T-helper 1 cell treated with Interleukin-12 subunit alpha and Interleukin-12 subunit beta and Interleukin-4 antibody, amounts not matched to agents 30 ng/mL and 1 ng/mL, for 36 hours (primary cell): ENCODE measurements around the gene FKBP8. TPM values are rescaled to one million over a fixed set of nuclear protein-coding genes. Genes with fewer than 3 reads are reported as not detected.

Source experiments
- intact Hi-C: fragments of 100-400 bp; cut with micrococcal nuclease; formaldehyde crosslinking; loops from one replicate; pipeline ENCODE4 v1.15.1; 2024
- total RNA-seq: library from RNA; stranded (reverse); gene quantifications from 2 replicates; pipeline ENCODE4 v1.2.3, GENCODE V29; 2022

Gene FKBP8
- total RNA-seq, 1 donor from 2014 or later = 192 TPM

DNA sequence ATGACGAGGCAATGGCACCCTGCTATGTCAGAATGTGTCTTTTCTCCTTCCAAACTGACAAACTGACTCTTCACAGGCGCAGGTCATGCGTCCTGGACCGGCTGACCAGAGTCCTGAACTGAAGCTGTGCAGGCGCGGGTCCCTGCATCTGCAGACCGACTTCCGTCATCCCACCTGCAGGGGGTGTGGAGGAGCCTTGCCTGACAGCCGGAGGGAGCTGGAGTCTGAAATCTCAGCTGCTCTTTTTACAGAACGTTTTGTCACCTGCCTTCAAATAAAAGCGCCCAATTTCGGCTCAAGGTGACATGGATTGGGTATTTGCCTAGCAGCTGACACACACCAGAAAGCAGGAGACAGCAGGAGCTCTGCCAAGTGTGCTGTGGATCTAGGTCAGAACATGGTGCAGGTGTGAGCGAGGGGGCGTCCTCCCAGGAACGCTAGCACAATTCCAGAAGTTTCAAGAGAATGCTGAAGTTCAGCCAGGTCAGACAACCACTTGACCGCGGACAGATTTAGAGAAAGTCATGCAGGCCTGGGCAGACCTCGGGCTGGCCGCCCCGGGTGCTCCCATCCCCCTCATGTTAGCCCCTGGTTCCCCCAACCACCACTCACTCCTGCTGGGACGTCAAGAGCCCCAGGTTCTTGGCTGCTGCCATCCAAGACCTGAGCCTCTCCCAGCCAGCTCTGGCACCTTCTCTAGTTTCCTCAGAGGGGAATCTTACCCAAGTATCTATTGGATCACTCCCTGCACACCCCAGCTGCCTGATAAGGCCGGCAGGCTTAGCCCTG is 54.3 kb downstream of the FKBP8 start:
- intact Hi-C loops = no loop called here

DNA sequence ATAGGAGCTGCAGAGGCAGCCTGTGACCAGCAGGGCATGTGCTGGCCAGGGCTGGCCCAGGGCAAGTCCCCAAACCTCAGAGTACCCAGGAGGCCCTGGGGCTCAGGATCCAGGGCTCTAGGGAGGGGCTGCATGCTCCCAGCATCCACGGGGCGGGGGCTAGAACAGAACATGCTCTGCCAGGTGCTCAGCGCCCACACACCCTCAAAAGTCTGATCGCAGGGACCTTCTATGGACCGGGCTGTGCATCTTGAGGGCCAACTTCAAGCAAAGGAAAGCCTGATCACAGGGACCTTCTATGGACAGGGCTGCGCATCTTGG is 55.0 kb downstream of the FKBP8 start:
- intact Hi-C loops = no loop called here

DNA sequence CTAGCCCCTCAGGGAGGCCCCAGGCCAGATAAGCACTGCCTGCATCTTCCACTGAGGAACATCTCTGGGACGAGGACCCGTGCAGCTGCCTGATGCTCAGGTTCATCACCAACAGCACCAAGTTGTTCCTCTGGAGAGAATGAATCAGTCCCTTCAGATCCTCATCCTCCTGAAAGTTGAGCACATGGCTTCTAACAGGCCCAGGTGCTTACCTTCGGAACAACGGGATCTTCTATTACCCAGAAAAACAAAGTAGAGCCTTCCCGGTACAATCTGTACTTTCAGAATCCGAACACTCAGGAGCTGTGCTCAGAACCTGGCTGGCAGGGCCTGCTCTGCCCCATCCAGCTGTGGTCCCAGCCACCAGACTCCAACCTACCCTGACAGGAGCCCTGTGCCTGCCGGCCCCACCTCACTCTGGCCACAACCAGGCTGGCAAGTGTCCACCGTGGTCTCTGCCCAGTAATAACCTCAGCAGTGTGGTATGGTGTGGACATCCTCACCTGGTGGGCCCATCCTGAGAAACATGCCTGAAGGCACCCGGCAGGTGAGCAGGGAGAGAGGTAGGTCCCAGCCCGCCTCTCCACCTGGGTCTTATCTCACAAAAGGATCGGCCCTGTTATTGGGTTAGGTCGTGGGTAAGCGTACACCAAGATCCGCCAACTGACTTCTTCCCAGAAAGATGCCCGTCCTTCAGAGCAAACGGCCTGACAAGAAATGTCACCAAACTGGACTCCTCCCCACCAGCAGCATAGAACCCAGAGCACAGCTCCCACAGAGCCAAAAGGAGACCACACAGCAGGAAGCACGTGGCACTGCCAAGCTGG is 55.6 kb downstream of the FKBP8 start:
- intact Hi-C loops = no loop called here

DNA sequence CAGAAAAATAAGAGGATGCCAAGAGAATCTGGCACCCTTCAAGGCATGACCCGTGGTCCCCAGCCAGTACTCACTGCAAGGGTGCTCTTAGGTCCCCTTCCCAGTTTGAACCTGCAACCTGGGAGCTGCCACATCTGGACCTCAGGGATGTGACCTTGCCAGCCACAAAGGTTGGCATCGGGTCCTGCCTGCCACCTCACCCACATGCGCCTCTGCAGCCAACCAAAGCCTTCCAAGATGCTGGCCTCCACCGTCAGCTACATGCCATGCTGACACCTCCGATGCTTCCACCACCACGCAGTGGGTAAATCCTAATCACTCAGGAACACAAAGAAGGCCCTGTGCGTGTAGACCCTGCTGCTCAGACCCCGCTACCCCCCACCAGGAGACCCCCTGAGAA is 56.6 kb downstream of the FKBP8 start:
- intact Hi-C loops = no loop called here

DNA sequence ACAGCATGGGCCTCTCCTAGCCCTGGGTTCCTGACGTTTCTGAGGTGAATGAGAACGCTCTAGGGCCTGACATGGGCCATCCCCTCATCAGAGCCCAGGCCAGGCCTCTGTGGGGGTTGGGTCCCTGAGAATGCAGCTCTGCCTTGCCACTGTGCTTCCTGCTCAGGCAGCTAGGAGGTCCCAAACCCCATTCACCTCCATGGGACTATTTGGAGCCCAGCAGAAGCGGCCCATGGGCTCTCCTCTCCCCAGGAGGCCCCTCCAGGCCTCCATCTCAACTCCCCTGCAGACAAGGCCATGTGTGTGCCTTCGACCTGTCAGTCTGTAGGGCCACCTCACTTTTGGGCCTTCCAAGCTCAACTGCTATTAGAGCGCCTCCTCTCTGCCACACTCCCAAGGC is 58.4 kb downstream of the FKBP8 start:
- intact Hi-C loops = no loop called here

DNA sequence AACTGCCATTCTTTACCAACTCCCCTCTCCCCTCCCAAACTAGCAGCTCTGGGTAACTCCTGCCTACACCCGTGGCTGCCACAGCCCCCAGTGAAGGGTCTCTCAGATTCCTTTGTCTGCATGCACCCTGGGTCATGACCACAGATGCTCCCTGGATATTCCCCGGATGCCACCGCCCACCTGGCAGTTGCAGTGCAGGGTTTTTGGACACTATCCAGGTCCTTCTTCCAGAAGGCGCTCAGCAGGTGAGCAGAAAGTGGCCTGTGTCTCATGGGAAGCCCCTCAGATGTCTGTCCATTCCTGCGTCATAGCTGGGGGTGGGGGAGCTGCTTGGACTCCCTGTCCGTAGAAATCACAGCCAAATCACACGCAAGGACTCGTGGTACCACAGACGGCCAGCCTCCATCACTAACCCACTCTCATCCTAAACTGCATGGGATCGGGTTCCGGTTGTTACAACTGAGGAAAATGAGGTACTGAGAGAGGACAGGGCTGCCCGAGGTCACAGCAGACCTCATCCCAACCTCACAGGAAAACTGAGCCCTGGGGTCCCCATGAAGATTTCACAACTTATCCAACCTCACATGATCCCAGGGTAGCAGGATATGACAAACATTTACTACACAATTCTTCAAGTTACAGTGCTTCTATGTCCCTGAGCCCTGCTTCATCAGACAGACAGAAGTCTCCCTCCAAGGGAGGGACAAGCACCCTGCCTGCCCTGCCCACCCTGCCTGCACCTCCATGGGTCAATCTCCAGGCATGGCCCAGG is 60.1 kb downstream of the FKBP8 start:
- intact Hi-C loops = no loop called here

Other genes starting within 250 kb of the FKBP8 start
- gene LSM4, start 220.5 kb downstream of the FKBP8 start, total RNA-seq = 120 and 125 TPM in 2 replicates
- 27.6 and 29.2 TPM in 2 replicates for gene PGPEP1, start 203.0 kb downstream of the FKBP8 start, total RNA-seq
- 0.78 TPM in 1 of 2 replicates, not detected in the other for gene GDF15, start 157.4 kb downstream of the FKBP8 start, total RNA-seq
- not detected in 2 replicates for gene LRRC25, start 146.0 kb downstream of the FKBP8 start, total RNA-seq
- gene SSBP4, start 124.2 kb downstream of the FKBP8 start, total RNA-seq = 138 and 139 TPM in 2 replicates
- 8.1 and 9.1 TPM in 2 replicates for gene ISYNA1, start 105.4 kb downstream of the FKBP8 start, total RNA-seq
- 25.7 and 30.2 TPM in 2 replicates for gene ELL, start 21.5 kb downstream of the FKBP8 start, total RNA-seq
- 100.0 and 102 TPM in 2 replicates for gene KXD1, start 14.3 kb upstream of the FKBP8 start, total RNA-seq
- gene UBA52, start 28.3 kb upstream of the FKBP8 start, total RNA-seq = 1,453 and 1,494 TPM in 2 replicates
- gene REX1BD, start 45.2 kb upstream of the FKBP8 start, total RNA-seq = 101 and 111 TPM in 2 replicates
- gene CRLF1, start 63.2 kb upstream of the FKBP8 start, total RNA-seq = not detected in 2 replicates
- gene TMEM59L, start 69.3 kb upstream of the FKBP8 start, total RNA-seq = 0.15 TPM in 1 of 2 replicates, not detected in the other
- gene KLHL26, start 93.5 kb upstream of the FKBP8 start, total RNA-seq = 11.5 and 13.5 TPM in 2 replicates
- 8.9 and 9.2 TPM in 2 replicates for gene CRTC1, start 140.1 kb upstream of the FKBP8 start, total RNA-seq
- not detected in 2 replicates for gene COMP, start 247.7 kb upstream of the FKBP8 start, total RNA-seq